ENCODE data around the gene ARF3. TPM values are rescaled to one million over a fixed set of nuclear protein-coding genes. Genes with fewer than 3 reads are reported as not detected.

Gene ARF3
- total RNA-seq, 1 experiment from 2014 or later = 166 TPM

DNA sequence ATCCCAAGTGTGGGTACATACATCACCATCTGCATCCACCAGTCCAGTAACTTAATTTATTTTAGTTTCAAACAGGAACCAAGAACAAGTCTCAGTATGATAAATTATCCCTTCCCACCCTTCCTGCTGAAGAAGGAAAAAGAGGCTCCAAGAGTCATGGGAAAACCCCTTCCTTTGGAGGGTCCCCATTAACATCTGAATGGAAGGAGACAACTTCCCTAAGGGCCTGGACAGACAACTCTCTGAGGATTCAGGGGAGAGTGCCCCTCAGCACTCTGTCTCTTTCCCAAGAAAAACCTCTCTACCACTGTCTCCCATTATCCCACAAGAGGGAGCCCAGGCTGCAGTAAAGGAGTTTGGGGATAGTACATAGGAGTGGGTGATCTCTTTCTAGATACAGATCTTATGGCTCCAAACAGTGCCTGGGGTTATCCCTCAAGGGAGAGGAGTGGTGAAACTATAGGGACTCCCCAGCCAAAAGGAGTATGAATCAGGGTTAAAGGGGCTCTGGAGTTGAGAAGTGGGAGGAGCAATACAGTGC lies 8.1 kb upstream of the ARF3 start:
- Histone ChIP-seq H3K27ac (ENCODE audit: low read depth, low read length) (no peak overlapping the region), H4K20me1 (ENCODE audit: insufficient read depth) (no peaks in the 10 kb centered on the region), H3K9me2 (ENCODE audit: insufficient read depth) (no peaks in the 10 kb centered on the region), H3K4me3 (replicated peaks in 1 of 2; ENCODE audit: low read depth in 1 of 2, low read length in 2 of 2) (no peak overlapping the region), H2AFZ (ENCODE audit: low read depth, low read length, poor library complexity, severe bottlenecking) (no peak overlapping the region), H3K36me3 (ENCODE audit: control insufficient read depth in 1 of 2, insufficient read depth in 2 of 2, low read length in 2 of 2) (no peaks in the 10 kb centered on the region), H3K4me1 (ENCODE audit: control insufficient read depth in 1 of 2, insufficient read depth in 2 of 2, low read length in 2 of 2) (peaks cover 0 to 8% of the 10 kb centered on the region in 2 experiments; a peak in 2 of 4 replicates), H3K4me2 (ENCODE audit: low read length) (no peak overlapping the region), H3K9me3 (ENCODE audit: control insufficient read depth in 1 of 2, insufficient read depth in 1 of 2, low read depth in 1 of 2, low read length in 2 of 2) (no peaks in the 10 kb centered on the region), H3K79me2 (ENCODE audit: insufficient read depth, low read length) (no peaks in the 10 kb centered on the region), H3K27me3 (ENCODE audit: insufficient read depth, low read length) (no peaks in the 10 kb centered on the region), H3K9ac (ENCODE audit: low read length) (no peak overlapping the region)
- peak; percentile 81 for ATAC-seq
- no TSS peak for BruUV-seq (replicated peaks)
- intact Hi-C loops (cut with micrococcal nuclease) = no loop called here
- ChIA-PET POLR2A (no interaction called here), RAD21 (ENCODE audit: low non-redundant PET in 1 of 2, low total read pairs in 2 of 2, uncharacterized antibody in 2 of 2, unreplicated experiment in 2 of 2) (no interaction called here), CTCF (no interaction called here)
- DNase-seq (ENCODE audit: low read depth, low spot score) = no peak
- TF ChIP-seq, protein P1, sequence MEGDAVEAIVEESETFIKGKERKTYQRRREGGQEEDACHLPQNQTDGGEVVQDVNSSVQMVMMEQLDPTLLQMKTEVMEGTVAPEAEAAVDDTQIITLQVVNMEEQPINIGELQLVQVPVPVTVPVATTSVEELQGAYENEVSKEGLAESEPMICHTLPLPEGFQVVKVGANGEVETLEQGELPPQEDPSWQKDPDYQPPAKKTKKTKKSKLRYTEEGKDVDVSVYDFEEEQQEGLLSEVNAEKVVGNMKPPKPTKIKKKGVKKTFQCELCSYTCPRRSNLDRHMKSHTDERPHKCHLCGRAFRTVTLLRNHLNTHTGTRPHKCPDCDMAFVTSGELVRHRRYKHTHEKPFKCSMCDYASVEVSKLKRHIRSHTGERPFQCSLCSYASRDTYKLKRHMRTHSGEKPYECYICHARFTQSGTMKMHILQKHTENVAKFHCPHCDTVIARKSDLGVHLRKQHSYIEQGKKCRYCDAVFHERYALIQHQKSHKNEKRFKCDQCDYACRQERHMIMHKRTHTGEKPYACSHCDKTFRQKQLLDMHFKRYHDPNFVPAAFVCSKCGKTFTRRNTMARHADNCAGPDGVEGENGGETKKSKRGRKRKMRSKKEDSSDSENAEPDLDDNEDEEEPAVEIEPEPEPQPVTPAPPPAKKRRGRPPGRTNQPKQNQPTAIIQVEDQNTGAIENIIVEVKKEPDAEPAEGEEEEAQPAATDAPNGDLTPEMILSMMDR (IDR thresholded peaks at IDR 0.05 in 2 of 3, conservative IDR thresholded peaks at IDR 0.05 in 1 of 3; ENCODE audit: borderline replicate concordance in 1 of 3, insufficient read depth in 1 of 3, low read depth in 2 of 3, low read length in 2 of 3) = peak in 2 of 3 experiments; percentile 40; a peak in 3 of 6 replicates
- no peak for TF ChIP-seq ZNF274 (IDR thresholded peaks at IDR 0.05; ENCODE audit: low read depth, low read length)

GRCh38 chr12:48961801-48962200 lies 4.5 kb upstream of the ARF3 start:
- Histone ChIP-seq H3K27ac (ENCODE audit: low read depth, low read length) (no peak overlapping the region), H3K4me2 (ENCODE audit: low read length) (no peak overlapping the region), H2AFZ (ENCODE audit: low read depth, low read length, poor library complexity, severe bottlenecking) (no peak overlapping the region), H3K27me3 (ENCODE audit: insufficient read depth, low read length) (no peaks in the 10 kb centered on the region), H3K79me2 (ENCODE audit: insufficient read depth, low read length) (peaks cover 4% of the 10 kb centered on the region; the same call in 1 of the 2 replicates), H4K20me1 (ENCODE audit: insufficient read depth) (no peaks in the 10 kb centered on the region), H3K9me3 (ENCODE audit: control insufficient read depth in 1 of 2, insufficient read depth in 1 of 2, low read depth in 1 of 2, low read length in 2 of 2) (no peaks in the 10 kb centered on the region), H3K9me2 (ENCODE audit: insufficient read depth) (no peaks in the 10 kb centered on the region), H3K4me3 (replicated peaks in 1 of 2; ENCODE audit: low read depth in 1 of 2, low read length in 2 of 2) (no peak overlapping the region), H3K9ac (ENCODE audit: low read length) (no peak overlapping the region), H3K36me3 (ENCODE audit: control insufficient read depth in 1 of 2, insufficient read depth in 2 of 2, low read length in 2 of 2) (no peaks in the 10 kb centered on the region), H3K4me1 (ENCODE audit: control insufficient read depth in 1 of 2, insufficient read depth in 2 of 2, low read length in 2 of 2) (peaks cover 3 to 11% of the 10 kb centered on the region in 2 experiments; a peak in 2 of 4 replicates)
- RAD21 ChIA-PET (ENCODE audit: low non-redundant PET in 1 of 2, low total read pairs in 2 of 2, uncharacterized antibody in 2 of 2, unreplicated experiment in 2 of 2) = no interaction called here
- ATAC-seq = no peak
- DNase-seq (ENCODE audit: low read depth, low spot score) = no peak
- intact Hi-C loops (cut with micrococcal nuclease) = no loop called here
- POLR2A ChIA-PET = no interaction called here
- no TSS peak for BruUV-seq (replicated peaks)
- CTCF ChIA-PET = no interaction called here
- no peak for TF ChIP-seq EZH2phosphoT487 (IDR thresholded peaks at IDR 0.05; ENCODE audit: borderline replicate concordance)
- no peak for TF ChIP-seq TCF7L2 (IDR thresholded peaks at IDR 0.05; ENCODE audit: borderline replicate concordance, extremely low read depth, insufficient read depth, insufficient read length)
- TF ChIP-seq YY1 (IDR thresholded peaks at IDR 0.05; ENCODE audit: extremely low read depth, insufficient replicate concordance, low read depth, low read length) = no peak
- no peak for TF ChIP-seq RAD21 (IDR thresholded peaks at IDR 0.05; ENCODE audit: low read depth)
- TF ChIP-seq EGR1 (IDR thresholded peaks at IDR 0.05; ENCODE audit: low read depth) = no peak
- no peak for TF ChIP-seq EZH2 (IDR thresholded peaks at IDR 0.05)
- TF ChIP-seq, protein P2, sequence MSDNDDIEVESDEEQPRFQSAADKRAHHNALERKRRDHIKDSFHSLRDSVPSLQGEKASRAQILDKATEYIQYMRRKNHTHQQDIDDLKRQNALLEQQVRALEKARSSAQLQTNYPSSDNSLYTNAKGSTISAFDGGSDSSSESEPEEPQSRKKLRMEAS (IDR thresholded peaks at IDR 0.05) = no peak
- no peak for TF ChIP-seq FOSL1 (IDR thresholded peaks at IDR 0.05; ENCODE audit: low read depth)
- TF ChIP-seq JUND (IDR thresholded peaks at IDR 0.05) = no peak
- no peak for TF ChIP-seq ELF1 (IDR thresholded peaks at IDR 0.05; ENCODE audit: borderline replicate concordance, low read depth)
- TF ChIP-seq SIN3A (IDR thresholded peaks at IDR 0.05; ENCODE audit: low read depth) = no peak
- TF ChIP-seq, protein P3, sequence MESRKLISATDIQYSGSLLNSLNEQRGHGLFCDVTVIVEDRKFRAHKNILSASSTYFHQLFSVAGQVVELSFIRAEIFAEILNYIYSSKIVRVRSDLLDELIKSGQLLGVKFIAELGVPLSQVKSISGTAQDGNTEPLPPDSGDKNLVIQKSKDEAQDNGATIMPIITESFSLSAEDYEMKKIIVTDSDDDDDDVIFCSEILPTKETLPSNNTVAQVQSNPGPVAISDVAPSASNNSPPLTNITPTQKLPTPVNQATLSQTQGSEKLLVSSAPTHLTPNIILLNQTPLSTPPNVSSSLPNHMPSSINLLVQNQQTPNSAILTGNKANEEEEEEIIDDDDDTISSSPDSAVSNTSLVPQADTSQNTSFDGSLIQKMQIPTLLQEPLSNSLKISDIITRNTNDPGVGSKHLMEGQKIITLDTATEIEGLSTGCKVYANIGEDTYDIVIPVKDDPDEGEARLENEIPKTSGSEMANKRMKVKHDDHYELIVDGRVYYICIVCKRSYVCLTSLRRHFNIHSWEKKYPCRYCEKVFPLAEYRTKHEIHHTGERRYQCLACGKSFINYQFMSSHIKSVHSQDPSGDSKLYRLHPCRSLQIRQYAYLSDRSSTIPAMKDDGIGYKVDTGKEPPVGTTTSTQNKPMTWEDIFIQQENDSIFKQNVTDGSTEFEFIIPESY (IDR thresholded peaks at IDR 0.05; ENCODE audit: extremely low read depth, insufficient replicate concordance, low read length) = no peak

Measured in HCT116 (cell line).